NCI-H2029 (cell line): ENCODE measurements around the gene YIPF5.

Experiments used
- DNase-seq: peaks from one replicate; lab custom pipeline; 2025; lab: John Stamatoyannopoulos, UW

The YIPF5 gene

DNA sequence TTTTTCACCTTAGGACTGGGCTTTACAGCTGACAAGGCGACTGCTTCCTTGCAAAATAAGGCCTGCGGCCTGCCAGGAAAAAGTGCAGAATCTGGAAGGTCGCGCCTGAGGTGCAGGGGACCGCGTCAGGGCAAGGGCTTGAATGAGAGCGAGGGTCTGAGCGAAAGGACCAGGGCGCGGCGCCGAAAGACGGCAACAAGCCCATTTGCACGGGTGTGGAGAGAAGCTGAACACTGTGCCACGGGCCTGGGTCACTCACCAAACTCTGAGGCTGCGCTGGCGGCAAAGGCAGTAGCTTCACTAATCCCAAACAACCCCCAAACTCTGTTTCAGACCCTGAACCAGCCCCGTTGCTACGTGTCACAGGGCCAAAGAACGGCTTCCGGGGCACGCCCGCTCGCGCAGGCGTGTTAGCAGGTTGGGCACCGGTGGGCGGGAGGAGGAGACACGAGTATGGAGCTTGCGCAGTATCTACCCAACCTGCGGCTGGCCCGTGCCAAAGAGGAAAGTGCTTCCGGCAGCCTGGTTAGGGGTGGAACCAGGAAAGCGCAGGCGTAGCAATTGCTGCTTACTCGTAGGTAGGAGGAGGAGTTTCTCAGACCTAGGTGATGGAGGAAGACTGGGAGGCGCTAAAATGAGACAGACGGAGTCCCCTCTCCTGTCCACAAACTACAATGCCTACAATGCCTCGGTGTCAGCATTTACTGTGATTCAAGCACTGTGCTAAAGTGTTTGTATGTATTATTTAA, at the start of gene YIPF5, which contains the start of gene KCTD16:
Gene YIPF5, minus strand, starts transcription at position 384 of the 749 bp plus-strand sequence. CDS start 704 bp downstream, outside the sequence.
Gene KCTD16, plus strand, starts transcription at position 598 of the 749 bp plus-strand sequence.
- peak; percentile 98 for DNase-seq

DNA sequence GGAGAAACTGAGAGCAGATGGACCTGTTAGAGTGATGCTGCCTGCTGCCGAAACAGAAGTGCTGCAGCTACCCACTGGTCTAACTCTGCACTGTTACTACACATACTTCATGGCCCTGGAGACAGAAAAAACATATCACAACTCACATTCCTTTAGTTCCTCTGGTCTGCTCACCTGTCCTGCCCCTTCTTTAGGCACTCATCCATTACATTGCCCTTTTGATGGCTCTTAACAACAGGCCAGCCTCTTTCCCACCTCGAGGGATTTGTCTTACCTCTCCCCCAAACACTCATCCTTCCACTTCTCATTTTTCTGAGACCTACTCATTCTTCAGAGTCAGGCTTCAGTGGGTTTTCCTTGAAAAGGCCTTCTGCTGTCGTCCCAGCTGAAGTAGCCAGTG, 49.4 kb upstream of the YIPF5 start:
- DNase-seq: peak; percentile 75

DNA sequence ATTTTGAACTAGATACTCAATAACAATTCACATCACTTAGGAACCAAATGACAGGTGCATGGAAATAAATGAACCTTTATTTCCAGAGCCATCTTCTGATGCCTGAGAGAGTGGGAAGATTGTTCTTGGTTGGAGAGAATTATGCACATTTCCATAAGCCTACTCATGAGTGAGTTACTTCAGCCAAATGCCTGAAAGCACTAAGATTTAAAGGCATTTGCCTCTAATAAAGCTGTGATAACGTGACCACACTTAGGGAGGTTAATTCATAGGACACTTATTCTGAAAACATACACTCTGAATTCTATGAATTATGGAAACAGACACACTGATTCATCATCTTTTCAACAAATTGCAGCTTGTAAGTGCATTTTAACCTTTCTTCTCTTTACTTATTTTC, 40.2 kb upstream of the YIPF5 start:
- DNase-seq: no peak

DNA sequence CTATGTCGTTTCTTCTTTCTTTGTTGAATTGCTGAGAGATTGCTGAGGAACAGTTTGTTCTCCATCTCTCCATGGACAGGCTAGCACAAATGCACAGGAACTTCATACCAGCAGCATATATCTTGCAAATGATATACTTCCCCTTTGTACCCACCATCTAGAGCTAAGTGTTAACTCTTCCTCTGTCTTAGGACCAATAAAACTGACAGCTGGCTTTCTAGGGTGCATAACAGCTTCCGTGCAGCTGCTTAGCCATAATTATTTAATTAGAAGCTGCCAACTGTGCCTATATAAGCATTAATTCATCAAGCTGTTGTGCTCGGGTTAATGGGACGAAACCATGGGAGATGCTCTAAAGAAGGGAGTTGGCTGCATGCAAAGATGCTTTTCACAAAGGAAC, 38.9 kb upstream of the YIPF5 start:
- no peak for DNase-seq

DNA sequence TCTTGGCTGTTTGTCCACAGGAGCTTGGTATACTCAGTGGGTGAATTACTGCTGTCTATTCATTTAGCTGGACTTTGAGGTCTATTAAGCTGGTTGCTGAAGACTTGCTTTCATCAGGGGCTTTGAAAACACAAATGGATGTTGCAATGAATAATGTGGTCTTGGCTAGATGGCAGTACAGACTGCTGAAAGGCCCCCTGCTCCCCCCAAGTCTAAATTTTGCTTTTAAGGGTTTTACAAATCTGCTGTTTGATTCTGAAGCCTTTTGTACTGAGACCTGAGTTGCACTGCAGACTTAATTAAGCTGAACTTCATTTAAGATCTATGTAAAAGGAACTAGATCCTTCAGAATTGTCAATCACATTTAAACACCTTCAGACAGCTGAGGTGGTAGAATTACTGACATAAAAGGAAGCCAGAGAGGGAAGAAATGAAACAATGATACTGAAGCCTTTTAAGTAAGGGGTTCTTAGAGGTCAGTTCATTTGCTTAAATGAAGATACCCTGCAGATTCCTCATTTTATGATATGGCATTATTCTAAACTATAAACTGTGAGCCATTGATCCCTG, 37.5 kb upstream of the YIPF5 start:
- DNase-seq: no peak

DNA sequence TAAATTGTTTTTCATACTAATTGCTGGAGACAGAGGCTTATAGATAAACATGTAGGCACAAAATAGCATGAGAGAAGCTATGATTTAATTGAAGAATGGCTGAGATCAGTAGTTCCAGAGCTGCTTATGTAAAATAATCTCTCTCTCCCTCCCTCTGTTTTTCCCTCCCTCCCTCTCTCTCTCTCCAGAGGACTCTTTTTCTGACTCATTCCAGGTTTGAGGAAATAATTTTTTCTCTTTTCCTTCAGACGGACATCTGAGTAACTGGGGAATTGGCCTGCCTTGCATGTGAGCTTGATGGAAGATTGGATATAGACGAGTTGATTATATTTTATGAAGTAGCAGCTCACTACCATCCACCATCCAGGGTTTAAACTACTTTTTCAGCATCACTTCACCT, 35.7 kb upstream of the YIPF5 start:
- no peak for DNase-seq

DNA sequence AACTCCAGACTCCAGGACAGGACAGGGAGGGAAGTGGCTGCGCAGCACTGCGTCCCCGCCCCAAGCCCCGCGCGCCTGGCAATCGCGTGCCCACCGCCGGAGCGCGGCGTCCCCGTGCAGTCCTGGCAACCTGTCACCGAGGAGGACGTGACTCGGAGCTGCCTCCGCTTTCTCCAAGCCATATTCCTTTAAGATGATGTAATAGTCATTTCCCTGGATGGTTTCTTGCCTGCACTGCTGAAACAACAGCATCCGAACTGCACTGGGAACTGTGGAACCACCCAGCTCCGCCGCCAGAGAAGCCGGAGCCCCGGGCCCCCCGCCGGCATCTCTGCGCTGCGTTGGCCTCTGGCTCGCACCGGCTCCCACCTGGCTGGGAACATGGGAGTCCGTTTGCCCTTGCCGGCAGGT, 34.7 kb upstream of the YIPF5 start:
- peak; percentile 56 for DNase-seq

DNA sequence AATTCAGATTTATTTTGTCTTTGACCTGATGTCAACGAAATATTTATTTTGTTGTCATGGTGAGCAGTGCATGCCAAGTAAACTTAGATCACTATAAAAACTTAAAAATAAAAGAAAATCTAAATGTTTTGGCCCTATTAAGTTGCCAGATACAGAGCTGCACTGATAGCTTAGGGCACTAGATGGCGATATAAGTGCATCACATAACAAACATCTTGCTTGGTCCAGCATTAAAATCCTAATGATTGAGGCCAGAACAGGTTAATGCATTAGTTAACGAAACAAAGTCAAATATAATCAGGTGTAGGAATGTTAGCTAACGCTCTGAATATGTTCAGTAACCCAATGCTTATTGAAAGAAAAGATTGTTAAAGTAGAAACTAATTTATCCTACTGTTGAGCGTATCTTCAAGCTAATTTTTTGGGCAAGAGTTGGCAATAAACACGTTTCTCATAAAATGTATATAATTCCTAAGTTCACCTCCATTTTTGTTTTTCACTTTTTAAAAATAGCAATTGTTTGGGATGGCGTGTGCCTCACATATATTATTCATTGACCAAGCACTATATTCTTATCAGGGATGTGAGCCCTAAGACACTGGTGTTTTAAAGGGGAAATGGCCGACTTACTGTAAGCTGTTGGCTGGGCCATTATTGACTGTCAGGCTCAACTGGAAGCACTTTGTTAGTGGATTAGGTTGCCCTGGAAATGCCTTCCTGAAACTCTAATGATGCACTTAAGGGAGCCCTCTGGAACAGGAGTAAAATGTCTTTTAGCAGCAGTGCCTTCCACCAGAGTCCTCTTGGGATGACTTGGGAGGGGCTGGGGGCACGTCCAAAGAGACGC, 33.5 kb upstream of the YIPF5 start:
- DNase-seq: peak; percentile 79

DNA sequence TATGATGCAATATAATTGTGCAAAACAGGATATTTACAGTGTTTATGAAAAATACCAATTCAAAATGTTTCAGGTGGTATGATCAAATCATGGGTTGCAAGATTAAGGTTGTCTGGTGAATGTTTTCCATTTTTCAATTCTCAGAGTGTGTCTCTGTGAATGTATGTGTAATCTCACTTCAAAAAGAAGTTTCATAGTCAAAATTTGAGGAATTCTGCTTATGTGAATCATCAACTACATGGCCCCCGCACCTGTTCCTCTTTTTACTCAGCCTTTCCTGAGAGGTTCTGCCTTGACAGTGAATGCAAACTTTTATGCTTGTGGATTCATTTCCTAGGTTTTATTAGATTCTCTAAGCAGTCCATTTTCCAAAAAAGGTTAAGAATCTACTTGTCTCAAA, 32.3 kb upstream of the YIPF5 start:
- no peak for DNase-seq

DNA sequence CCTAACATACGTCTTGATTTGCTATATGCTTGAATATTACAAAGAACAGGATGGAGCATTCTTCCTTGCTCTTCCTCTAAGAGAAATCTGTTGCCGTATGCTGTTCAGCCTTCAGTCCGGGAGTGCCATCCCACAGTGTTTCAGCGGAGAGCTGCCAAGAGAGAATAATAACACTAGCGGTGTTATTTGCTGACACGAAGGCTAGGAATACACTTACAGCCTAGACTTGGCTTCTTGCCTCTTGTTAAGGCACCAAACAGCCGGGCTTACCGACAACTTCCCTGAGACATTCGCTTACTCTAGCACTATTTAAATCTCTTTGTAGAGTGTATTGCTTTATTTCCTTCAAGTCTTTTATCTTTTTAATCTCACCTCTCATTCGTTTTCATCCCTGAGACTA, 31.6 kb upstream of the YIPF5 start:
- peak; percentile 69 for DNase-seq

DNA sequence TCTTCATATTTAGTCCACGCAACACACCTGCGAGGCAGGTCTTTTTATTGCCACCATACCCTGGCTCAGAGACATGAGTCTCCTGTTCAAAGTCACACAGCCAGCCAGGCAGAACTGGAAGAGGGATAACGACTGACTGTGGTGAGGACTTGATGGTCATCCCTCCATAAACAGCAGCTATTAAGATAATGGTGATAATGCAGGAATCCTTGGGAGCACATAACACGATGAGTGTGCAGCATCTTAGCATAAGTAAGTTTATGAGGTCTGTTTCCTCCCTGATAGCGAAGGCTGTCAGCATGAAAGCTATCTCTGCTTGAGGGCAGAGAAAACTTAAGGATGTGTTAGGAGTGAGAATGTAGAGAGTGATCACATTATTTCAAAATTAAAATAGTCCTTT, 31.1 kb upstream of the YIPF5 start:
- no peak for DNase-seq

DNA sequence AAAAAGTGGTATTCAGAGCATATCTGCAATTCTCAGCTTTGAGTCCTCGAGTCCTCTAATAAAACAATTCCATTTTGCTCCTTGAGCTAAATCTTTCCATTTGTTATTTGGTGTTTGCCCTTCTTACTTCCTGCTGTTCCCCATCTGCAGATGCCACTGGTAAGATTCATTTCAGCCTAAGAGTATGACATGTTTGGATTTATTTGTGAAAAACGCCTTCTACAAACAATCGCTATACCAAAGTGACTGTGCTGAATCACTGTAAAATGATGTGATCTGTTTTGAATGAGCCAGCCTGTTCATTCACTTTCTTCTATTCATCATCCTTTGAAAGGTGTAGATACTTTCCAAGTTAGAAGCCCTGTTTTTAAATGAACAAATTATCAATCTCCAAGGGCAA, 27.9 kb upstream of the YIPF5 start:
- DNase-seq: peak; percentile 52

DNA sequence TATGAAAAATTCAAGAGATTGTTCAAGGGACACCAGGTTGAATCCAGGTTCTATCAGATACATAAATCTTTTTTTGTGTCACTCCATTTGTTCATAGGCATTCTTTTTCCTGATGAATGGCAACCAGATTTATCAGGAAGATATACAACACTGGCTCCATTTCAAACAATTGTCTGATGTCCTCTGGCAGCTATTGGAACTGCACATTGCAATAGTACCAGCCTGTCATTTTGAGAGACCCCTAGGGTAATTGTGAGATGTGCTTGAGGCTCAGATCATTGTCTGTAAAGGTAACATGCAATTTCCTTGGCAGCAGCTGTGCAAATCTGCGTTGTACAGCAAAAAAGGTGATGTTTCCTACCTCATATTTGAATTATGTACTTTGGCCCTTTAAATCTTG, 26.2 kb upstream of the YIPF5 start:
- DNase-seq: no peak

DNA sequence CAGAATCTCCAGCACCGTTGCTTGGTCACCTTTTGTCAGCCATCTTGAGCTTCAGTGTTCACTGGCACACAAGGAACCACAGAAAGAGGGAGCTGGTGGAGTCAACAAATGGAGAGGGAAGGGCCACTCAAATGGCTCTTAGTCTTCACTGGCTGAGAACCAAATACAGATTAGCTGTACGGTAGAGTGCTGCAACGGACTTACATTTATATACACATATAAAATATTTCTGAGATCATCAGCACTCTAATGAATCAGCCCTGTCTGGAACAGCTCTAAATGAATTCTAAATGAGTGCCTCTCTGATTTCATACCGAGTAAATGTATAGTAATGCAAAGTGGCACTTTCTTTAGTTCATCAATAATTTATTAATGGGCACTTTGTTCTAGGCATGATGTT, 25.0 kb upstream of the YIPF5 start:
- DNase-seq: no peak

DNA sequence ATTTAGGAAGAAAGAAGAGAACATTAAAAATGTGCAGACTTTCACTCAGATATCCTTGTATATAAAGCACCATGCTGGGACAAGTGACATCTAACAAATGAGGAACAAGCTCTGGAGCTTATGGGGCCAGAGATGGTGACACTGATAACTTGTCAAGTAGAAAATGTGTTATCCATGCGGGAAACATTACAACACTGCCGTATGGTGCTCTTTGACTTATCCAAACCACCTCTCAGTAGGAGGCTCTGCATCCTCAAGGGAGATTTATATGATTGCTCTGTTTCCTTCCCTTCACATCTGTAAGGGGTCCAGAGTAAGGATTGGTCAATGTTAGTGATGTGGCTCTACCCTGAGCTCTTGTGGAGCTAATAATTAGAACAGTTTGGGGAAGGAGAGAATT, 23.7 kb upstream of the YIPF5 start:
- no peak for DNase-seq

DNA sequence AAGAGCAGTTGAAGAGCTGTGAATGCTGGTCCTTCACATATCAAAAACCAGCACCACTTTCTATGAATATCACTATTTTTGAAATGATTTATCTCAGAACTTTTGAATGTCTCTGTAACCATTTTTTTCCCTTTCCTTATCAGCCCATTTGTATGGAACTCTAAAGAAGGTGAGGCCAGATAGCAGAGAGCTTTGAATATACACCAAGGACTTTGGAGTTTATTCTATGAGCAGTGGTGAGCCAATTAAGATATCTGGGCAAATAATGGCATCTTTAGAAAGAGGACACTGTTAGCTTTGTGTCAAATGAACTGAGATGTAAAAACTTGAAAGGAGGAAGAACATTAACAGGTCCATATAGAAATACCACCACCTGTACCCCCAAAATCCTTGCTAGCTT, 22.2 kb upstream of the YIPF5 start:
- DNase-seq: no peak

DNA sequence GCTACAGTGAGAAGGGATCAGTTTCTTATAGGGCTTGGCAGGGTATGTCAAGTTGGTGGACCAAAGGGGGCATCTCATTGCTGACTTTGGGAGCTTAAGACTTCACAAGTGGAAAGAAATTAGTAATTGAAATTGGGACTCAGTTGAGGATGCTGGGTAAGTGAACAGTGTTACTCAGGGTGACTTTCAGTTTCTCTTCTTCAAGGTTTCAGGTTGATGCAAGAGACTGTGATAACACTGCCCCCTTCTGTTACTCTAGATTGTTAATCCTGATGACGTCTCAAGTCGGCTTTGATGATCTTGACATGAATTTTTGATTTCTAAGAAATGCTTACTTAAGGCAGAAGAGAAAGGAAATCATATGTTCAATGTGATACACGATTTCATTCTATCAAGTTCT, 21.5 kb upstream of the YIPF5 start:
- peak; percentile 44 for DNase-seq

DNA sequence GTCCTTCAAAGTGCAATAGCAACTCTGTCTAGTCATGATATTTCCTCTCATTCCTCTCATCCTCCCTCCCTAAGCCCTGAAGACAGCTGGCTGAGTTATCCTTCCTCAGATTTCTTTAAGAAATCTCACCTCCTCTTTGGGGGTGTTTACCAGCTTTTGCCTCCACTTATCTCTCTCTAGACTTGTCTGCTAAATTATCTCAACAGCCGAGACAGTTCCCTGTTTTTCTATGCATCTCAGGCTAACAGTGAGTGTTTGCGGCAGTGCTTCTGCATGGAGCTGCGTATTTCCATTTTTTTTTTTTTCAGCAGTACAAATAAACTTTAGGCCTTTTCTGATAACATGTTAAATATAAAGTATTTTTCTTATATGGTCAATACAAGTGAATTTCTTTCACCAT, 21.1 kb upstream of the YIPF5 start:
- DNase-seq: no peak

DNA sequence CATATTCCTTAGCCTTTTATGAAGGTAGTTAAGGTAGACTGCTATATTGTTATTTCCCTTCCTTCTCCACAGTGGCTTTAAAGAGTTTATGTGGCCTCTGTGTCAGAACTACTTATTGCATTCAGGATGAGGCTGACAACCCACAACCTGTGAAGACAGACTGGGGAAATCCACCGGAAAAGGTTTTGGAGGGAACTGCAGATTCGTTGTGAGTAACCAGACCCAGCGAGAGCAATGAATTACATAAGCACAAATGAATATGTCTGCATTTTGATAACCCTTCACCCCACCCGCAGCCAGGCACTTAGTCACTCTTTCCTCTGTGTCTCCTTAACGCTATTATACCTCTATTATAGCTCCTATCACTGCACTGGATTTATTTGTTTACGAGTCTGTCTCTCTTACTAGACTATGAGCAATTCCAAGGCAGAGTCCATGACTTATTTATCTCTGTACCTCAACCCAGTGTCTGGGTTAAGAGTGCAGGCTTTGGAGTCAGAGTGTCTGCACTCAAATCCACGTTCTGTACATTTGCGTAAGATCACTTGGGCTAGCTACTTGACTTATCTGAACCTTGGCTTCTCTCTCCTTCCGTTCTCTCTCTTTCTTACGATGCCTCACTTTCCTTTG, 19.5 kb upstream of the YIPF5 start:
- DNase-seq: no peak

DNA sequence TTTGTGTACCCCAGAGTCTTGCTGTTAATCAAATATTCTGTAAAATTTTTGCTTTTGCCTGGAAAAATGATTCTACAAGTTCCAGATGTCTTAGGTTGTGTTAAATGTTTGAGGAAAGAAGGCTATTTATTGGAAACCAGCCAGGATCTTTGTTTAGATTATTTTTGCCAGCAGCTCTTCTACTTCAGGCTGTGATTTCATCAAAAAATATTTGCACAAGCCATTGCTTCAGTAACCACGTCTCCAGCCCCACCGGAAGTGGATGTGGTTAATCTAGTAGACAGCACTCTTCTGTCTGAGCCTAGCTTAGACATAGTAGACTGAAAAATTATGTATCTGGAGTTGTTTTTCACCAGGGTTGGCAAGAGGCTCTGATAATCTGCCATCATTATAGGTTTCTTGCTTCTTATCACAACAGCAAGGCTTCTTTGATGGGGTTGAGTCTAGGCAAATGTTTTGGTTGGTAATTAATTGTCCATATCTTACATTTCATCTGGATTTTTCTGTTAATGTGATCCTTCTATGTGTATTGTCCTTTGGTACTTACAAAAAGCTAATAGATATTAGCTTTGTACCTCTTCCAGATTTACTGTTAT, 17.3 kb upstream of the YIPF5 start:
- peak; percentile 91 for DNase-seq

DNA sequence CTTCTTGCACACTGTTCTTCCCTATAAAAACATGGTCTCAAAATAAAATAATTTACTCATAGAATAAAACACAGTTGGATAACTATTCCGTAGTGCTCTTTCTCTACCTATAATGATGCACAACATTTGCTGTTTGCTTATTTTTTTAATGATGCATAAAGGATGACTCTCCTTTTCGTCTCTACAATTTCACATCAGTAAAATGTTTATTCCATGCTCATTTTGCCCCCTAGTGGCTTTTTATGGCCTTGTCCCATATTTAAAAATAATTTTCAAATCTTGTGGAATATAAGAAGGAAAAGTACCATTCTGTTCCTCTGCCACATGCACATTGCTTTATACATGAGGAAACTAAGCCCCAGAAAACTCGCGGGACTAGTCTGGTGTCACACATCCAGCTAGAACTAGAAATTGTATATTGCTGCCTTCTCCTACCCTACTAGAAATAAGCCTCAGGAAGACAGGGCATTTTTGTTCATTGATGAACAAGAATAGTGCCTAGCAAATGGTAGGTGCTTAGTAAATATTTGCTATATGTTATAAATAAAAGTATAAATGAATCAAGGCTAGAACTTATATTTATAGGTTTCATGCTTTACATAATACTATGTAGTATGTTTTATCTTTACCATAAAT, 12.9 kb upstream of the YIPF5 start:
- DNase-seq: peak; percentile 24

DNA sequence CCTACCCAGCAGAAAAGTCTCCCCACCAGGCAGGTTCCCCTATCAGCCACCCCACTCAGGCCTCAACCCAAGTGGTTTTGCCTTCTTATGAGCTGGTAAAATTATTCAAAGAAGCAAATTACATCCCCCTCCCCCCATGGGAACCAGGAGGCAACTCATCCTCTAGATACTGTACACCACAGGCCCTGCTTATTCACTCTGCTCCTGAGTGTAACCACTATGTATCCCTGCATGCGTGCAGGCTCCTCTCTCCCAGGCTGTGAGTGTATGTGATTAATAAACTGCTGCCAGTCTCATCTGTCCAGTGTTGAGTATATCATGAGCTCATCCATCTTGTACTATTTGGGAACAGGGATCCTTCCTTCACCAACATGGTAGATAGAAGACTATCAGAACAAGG, 8.8 kb upstream of the YIPF5 start:
- no peak for DNase-seq
